SK-N-SH treated with all-trans-retinoic acid at 6 μM for 48 hours (cell line): ENCODE data around the gene LSM7.

Experiments used
- ARNTL ChIP-seq: fragments of 450-650 bp; formaldehyde crosslinking; IDR thresholded peaks from 2 replicates; pipeline ENCODE4 v1.5.0; 2020; ENCODE audit warnings: low read depth, mild to moderate bottlenecking, moderate library complexity, borderline replicate concordance
- BACH2 ChIP-seq: fragments of 250-450 bp; sonication (Bioruptor Pico); IDR thresholded peaks from 2 replicates; pipeline ENCODE4 v1.9.0; 2021; ENCODE audit warnings: mild to moderate bottlenecking, borderline replicate concordance
- CREB5 ChIP-seq: fragments of 250-450 bp; sonication (Bioruptor Pico); IDR thresholded peaks from 2 replicates; pipeline ENCODE4 v1.5.1; 2020; ENCODE audit warnings: low read depth, mild to moderate bottlenecking, moderate library complexity
- CSDC2 ChIP-seq: fragments of 250-450 bp; sonication (Bioruptor Pico); IDR thresholded peaks from 2 replicates; pipeline ENCODE4 v1.5.0; 2020; ENCODE audit warnings: mild to moderate bottlenecking, moderate library complexity
- ESRRG ChIP-seq: fragments of 250-450 bp; sonication (Bioruptor Pico); IDR thresholded peaks from 2 replicates; pipeline ENCODE4 v1.6.1; 2021; ENCODE audit warnings: mild to moderate bottlenecking
- ISL1 ChIP-seq: fragments of 250-450 bp; sonication (Bioruptor Pico); IDR thresholded peaks from 2 replicates; pipeline ENCODE4 v2.1.2; 2022; ENCODE audit warnings: mild to moderate bottlenecking, moderate library complexity
- OSR1 ChIP-seq: fragments of 250-450 bp; sonication (Bioruptor Pico); IDR thresholded peaks from 2 replicates; pipeline ENCODE4 v1.8.0; 2022; ENCODE audit warnings: moderate library complexity, mild to moderate bottlenecking, inconsistent platforms
- PATZ1 ChIP-seq: fragments of 250-450 bp; sonication (Bioruptor Pico); IDR thresholded peaks from 2 replicates; pipeline ENCODE4 v1.8.0; 2020; ENCODE audit warnings: mild to moderate bottlenecking, moderate library complexity, borderline replicate concordance
- TOX ChIP-seq: fragments of 250-450 bp; sonication (Bioruptor Pico); IDR thresholded peaks from 2 replicates; pipeline ENCODE4 v1.8.0; 2021; ENCODE audit warnings: mild to moderate bottlenecking, moderate library complexity, borderline replicate concordance
- TSHZ2 ChIP-seq: fragments of 250-450 bp; sonication (Bioruptor Pico); IDR thresholded peaks from 2 replicates; pipeline ENCODE4 v1.5.0; 2020; ENCODE audit warnings: mild to moderate bottlenecking, moderate library complexity
- ZC3H10 ChIP-seq: fragments of 250-450 bp; sonication (Bioruptor Pico); IDR thresholded peaks from 2 replicates; pipeline ENCODE4 v1.5.1; 2021; ENCODE audit warnings: mild to moderate bottlenecking, moderate library complexity
- ZFP3 ChIP-seq: fragments of 250-450 bp; sonication (Bioruptor Pico); IDR thresholded peaks from 2 replicates; pipeline ENCODE4 v1.5.0; 2020; ENCODE audit warnings: mild to moderate bottlenecking, moderate library complexity

- TF ChIP-seq ISL1 (no peak), CREB5 (CRISPR knock-in tag) (no peak), ARNTL (no peak), CSDC2 (CRISPR knock-in tag) (no peak), TSHZ2 (CRISPR knock-in tag) (no peak), ZC3H10 (CRISPR knock-in tag) (no peak), BACH2 (CRISPR knock-in tag) (no peak), PATZ1 (CRISPR knock-in tag) (no peak), TOX (no peak), ESRRG (CRISPR knock-in tag) (no peak), ZFP3 (CRISPR knock-in tag) (no peak), OSR1 (CRISPR knock-in tag) (no peak)
Observed at GRCh38 chr19:2274931-2275535, 53.4 kb downstream of the LSM7 start.
